HepG2 (cell line): ENCODE data around the gene RABGEF1.
"Not testable (repeated sequence)": the region's sequence is repeated elsewhere in the genome, so short reads cannot be mapped to it uniquely, and the experiment has no call there.

Source experiments
- CTCF ChIP-seq: sonication (generic); formaldehyde crosslinking; IDR thresholded peaks from 2 replicates; pipeline ENCODE4 v1.5.0; 2020; ENCODE audit warnings: mild to moderate bottlenecking, missing genetic modification reagents, moderate library complexity
- ELF4 ChIP-seq: sonication (generic); formaldehyde crosslinking; IDR thresholded peaks from 2 replicates; pipeline ENCODE4 v1.5.0; 2020; ENCODE audit warnings: missing genetic modification reagents, mild to moderate bottlenecking, moderate library complexity, borderline replicate concordance
- EZH2 ChIP-seq: conservative IDR thresholded peaks from 2 replicates; pipeline ENCODE4 v1.6.1; 2012; ENCODE audit warnings: mild to moderate bottlenecking, low read depth, low read length, moderate library complexity
- NFYB ChIP-seq: sonication (generic); formaldehyde crosslinking; IDR thresholded peaks from 2 replicates; pipeline ENCODE4 v1.4.0; 2020; ENCODE audit warnings: missing genetic modification reagents
- NONO ChIP-seq, 2 experiments: fragments of 450-650 bp in 1 of 2; sonication (generic) in 1 of 2; formaldehyde crosslinking in 1 of 2; IDR thresholded peaks in 1 of 2; conservative IDR thresholded peaks in 1 of 2; 2 replicates each; pipeline versions ENCODE4 v1.6.1 to v1.8.0; 2017 to 2022; ENCODE audit warnings: mild to moderate bottlenecking in 1 of 2, missing genetic modification reagents in 1 of 2, moderate library complexity in 1 of 2
- REST ChIP-seq, 2 experiments: IDR thresholded peaks; 2 replicates each; pipeline ENCODE4 v1.6.1; 2011 to 2012; ENCODE audit warnings: low read length in 2 of 2, borderline replicate concordance in 1 of 2, low read depth in 1 of 2, mild to moderate bottlenecking in 1 of 2, moderate library complexity in 1 of 2
- TIGD3 ChIP-seq: sonication (generic); formaldehyde crosslinking; IDR thresholded peaks from 2 replicates; pipeline ENCODE4 v1.5.1; 2020; ENCODE audit warnings: mild to moderate bottlenecking, missing genetic modification reagents, borderline replicate concordance
- ZNF20 ChIP-seq: sonication (generic); formaldehyde crosslinking; IDR thresholded peaks from 2 replicates; pipeline ENCODE4 v1.4.0; 2020; ENCODE audit warnings: mild to moderate bottlenecking, moderate library complexity, missing genetic modification reagents
- ZNF704 ChIP-seq: sonication (generic); formaldehyde crosslinking; IDR thresholded peaks from 2 replicates; pipeline ENCODE4 v1.8.1; 2023; ENCODE audit warnings: mild to moderate bottlenecking, inconsistent platforms, moderate library complexity, missing genetic modification reagents, borderline replicate concordance

- TF ChIP-seq NONO (IDR thresholded peaks at IDR 0.05); NONO (CRISPR knock-in tag; conservative IDR thresholded peaks at IDR 0.05); ZNF20 (CRISPR knock-in tag); NFYB (CRISPR knock-in tag); TIGD3; REST (IDR thresholded peaks at IDR 0.05; ENCODE audit: borderline replicate concordance in 1 of 2, low read depth in 1 of 2, low read length in 2 of 2); ZNF704; CTCF (CRISPR knock-in tag); ELF4; EZH2: not testable (repeated sequence)
Measured at GRCh38 chr7:66846096-66846445, 105.5 kb downstream of the RABGEF1 start.
